Neural crest cell (in vitro differentiated cells): Measurements from ENCODE around the gene ANO9. TPM values are rescaled to one million over a fixed set of nuclear protein-coding genes. Genes with fewer than 3 reads are reported as not detected.

Source experiments
- DNase-seq: peaks from one replicate; pipeline ENCODE4 v3.0.0; 2021; ENCODE audit warnings: low read depth, mixed read lengths, low spot score
- H3K27ac Mint-ChIP-seq: one replicate; pipeline ENCODE4 v1.8.0; 2021; ENCODE audit warnings: mild to moderate bottlenecking, mixed read lengths; ENCODE audit not compliant: unreplicated experiment
- H3K27me3 Mint-ChIP-seq: 2 replicates; pipeline ENCODE4 v1.8.0; 2021; ENCODE audit warnings: low read depth, mild to moderate bottlenecking, mixed read lengths
- H3K36me3 Mint-ChIP-seq: 2 replicates; pipeline ENCODE4 v1.8.0; 2021; ENCODE audit warnings: low read depth, mild to moderate bottlenecking, mixed read lengths
- H3K4me1 Mint-ChIP-seq: 2 replicates; pipeline ENCODE4 v1.8.0; 2021; ENCODE audit warnings: mixed read lengths
- H3K4me3 Mint-ChIP-seq: one replicate; pipeline ENCODE4 v1.8.0; 2021; ENCODE audit warnings: mild to moderate bottlenecking, mixed read lengths
- H3K9me3 Mint-ChIP-seq: 2 replicates; pipeline ENCODE4 v1.8.0; 2021; ENCODE audit warnings: mixed read lengths
- total RNA-seq: library from RNA; stranded (reverse); gene quantifications from 2 replicates; pipeline ENCODE4 v1.2.1, GENCODE V29; 2021
- TF ChIP-seq, protein P1 (sequence below): fragments of 200-600 bp; sonication (generic); conservative IDR thresholded peaks from 2 replicates; pipeline ENCODE4 v1.5.0; 2021; ENCODE audit warnings: antibody characterized with exemption, mild to moderate bottlenecking

ANO9 gene
- total RNA-seq, 1 donor from 2014 or later = not detected

GRCh38 chr11:475941-476340 is 34.1 kb upstream of the ANO9 start:
- TF ChIP-seq, protein P1, sequence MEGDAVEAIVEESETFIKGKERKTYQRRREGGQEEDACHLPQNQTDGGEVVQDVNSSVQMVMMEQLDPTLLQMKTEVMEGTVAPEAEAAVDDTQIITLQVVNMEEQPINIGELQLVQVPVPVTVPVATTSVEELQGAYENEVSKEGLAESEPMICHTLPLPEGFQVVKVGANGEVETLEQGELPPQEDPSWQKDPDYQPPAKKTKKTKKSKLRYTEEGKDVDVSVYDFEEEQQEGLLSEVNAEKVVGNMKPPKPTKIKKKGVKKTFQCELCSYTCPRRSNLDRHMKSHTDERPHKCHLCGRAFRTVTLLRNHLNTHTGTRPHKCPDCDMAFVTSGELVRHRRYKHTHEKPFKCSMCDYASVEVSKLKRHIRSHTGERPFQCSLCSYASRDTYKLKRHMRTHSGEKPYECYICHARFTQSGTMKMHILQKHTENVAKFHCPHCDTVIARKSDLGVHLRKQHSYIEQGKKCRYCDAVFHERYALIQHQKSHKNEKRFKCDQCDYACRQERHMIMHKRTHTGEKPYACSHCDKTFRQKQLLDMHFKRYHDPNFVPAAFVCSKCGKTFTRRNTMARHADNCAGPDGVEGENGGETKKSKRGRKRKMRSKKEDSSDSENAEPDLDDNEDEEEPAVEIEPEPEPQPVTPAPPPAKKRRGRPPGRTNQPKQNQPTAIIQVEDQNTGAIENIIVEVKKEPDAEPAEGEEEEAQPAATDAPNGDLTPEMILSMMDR = no peak
- H3K36me3 Mint-ChIP-seq = peaks cover under 1% of the 10 kb centered on the region
- no peaks in the 10 kb centered on the region for H3K9me3 Mint-ChIP-seq
- no peak overlapping the region for H3K27ac Mint-ChIP-seq
- no peaks in the 10 kb centered on the region for H3K27me3 Mint-ChIP-seq
- no peak overlapping the region for H3K4me3 Mint-ChIP-seq
- H3K4me1 Mint-ChIP-seq = no peaks in the 10 kb centered on the region
- DNase-seq = no peak

DNA sequence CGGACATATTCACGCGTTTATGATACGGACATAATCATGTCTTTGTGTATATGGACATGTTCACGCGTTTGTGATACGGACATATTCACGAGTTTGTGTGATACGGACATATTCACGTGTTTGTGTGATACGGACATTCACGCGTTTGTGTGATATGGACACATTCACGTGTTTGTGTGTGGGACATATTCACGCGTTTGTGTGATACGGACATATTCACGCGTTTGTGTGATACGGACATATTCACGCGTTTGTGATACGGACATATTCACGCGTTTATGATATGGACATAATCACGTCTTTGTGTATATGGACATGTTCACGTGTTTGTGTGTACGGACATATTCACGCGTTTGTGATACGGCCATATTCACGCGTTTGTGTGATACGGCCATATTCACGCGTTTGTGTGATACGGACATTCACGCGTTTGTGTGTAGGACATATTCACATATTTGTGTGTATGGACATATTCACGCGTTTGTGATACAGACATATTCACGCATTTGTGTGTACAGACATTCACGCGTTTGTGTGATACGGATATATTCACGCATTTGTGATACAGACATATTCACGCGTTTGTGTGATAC is 33.2 kb upstream of the ANO9 start:
- TF ChIP-seq, protein P1 = no peak
- no peak overlapping the region for H3K4me3 Mint-ChIP-seq

DNA sequence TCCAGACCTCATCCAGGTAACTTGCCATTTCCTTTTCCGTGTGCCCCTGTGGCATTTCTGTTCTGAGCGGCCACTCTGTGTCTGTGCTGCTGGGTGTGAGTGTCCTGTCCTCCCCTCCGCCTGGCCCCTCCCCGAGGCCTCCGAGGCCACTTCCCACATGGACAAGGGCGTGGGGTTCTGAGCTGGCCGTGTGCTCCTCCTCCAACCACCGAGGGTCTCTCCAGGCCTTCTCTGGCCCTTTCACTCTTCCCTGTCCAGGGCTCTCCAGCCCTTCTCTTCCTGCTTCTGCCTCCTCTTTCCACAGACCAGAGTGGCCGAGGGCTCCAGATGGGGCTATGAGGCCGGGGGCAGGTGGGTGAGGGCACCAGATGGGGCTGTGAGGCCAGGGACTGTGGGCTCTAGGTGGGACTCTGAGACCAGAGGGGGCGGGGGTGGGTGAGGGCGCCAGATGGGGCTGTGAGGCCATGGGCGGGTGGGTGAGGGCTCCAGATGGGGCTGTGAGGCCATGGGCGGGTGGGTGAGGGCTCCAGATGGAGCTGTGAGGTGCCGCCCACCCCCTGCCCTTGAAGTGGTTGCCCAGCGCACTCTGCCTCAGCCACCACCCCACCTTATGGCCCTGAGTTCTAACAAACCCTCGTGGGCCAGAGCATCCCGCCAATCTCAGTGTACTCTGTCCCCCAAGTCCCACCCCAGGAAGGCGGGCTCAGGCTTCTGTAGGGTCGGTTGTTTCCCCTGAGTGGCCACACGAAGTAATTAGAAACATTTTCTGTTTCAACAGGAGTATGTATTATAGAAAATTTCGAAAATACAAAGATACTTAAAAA is 32.4 kb upstream of the ANO9 start:
- TF ChIP-seq, protein P1 = no peak
- H3K4me1 Mint-ChIP-seq = peaks cover 6% of the 10 kb centered on the region
- no peaks in the 10 kb centered on the region for H3K36me3 Mint-ChIP-seq
- DNase-seq = no peak
- no peaks in the 10 kb centered on the region for H3K27me3 Mint-ChIP-seq
- H3K9me3 Mint-ChIP-seq = no peaks in the 10 kb centered on the region
- H3K27ac Mint-ChIP-seq = no peak overlapping the region
- H3K4me3 Mint-ChIP-seq = no peak overlapping the region

More for the DNA sequence above, 33.2 kb upstream of the ANO9 start:
- no peaks in the 10 kb centered on the region for H3K36me3 Mint-ChIP-seq
- no peaks in the 10 kb centered on the region for H3K9me3 Mint-ChIP-seq
- no peaks in the 10 kb centered on the region for H3K4me1 Mint-ChIP-seq
- no peak overlapping the region for H3K27ac Mint-ChIP-seq
- DNase-seq = no peak
- no peaks in the 10 kb centered on the region for H3K27me3 Mint-ChIP-seq

GRCh38 chr11:473415-473814 is 31.6 kb upstream of the ANO9 start:
- TF ChIP-seq, protein P1 = no peak
- H3K36me3 Mint-ChIP-seq = no peaks in the 10 kb centered on the region
- no peak for DNase-seq
- H3K4me3 Mint-ChIP-seq = no peak overlapping the region
- H3K27me3 Mint-ChIP-seq = no peaks in the 10 kb centered on the region
- peaks cover 9% of the 10 kb centered on the region for H3K4me1 Mint-ChIP-seq
- no peaks in the 10 kb centered on the region for H3K9me3 Mint-ChIP-seq
- no peak overlapping the region for H3K27ac Mint-ChIP-seq

GRCh38 chr11:472816-473215 is 31.0 kb upstream of the ANO9 start:
- TF ChIP-seq, protein P1 = no peak
- Mint-ChIP-seq H3K27ac (no peak overlapping the region), H3K4me3 (no peak overlapping the region), H3K9me3 (no peaks in the 10 kb centered on the region), H3K36me3 (no peaks in the 10 kb centered on the region), H3K27me3 (no peaks in the 10 kb centered on the region), H3K4me1 (peaks cover 15% of the 10 kb centered on the region)
- DNase-seq = no peak
